ENCODE results near the gene BFSP2. TPM values are rescaled to one million over a fixed set of nuclear protein-coding genes. Genes with fewer than 3 reads are reported as not detected.

The BFSP2 gene
- total RNA-seq, 4 donors from 2014 or later: not detected

GRCh38 chr3:133388696-133389395, 11.0 kb upstream of the BFSP2 start:
- H3K4me3 ChIP-seq: no peak overlapping the region
- TF ChIP-seq, protein P1, sequence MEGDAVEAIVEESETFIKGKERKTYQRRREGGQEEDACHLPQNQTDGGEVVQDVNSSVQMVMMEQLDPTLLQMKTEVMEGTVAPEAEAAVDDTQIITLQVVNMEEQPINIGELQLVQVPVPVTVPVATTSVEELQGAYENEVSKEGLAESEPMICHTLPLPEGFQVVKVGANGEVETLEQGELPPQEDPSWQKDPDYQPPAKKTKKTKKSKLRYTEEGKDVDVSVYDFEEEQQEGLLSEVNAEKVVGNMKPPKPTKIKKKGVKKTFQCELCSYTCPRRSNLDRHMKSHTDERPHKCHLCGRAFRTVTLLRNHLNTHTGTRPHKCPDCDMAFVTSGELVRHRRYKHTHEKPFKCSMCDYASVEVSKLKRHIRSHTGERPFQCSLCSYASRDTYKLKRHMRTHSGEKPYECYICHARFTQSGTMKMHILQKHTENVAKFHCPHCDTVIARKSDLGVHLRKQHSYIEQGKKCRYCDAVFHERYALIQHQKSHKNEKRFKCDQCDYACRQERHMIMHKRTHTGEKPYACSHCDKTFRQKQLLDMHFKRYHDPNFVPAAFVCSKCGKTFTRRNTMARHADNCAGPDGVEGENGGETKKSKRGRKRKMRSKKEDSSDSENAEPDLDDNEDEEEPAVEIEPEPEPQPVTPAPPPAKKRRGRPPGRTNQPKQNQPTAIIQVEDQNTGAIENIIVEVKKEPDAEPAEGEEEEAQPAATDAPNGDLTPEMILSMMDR (IDR thresholded peaks at IDR 0.05 in 4 of 5, conservative IDR thresholded peaks at IDR 0.05 in 1 of 5): no peak
- TF ChIP-seq POLR2A (IDR thresholded peaks at IDR 0.05): no peak
- ATAC-seq (no peak), DNase-seq (no peak)
- H3K4me1 ChIP-seq: peaks cover 3 to 8% of the 10 kb centered on the region in 2 donors
- intact Hi-C loops (cut with DNase I; ENCODE audit: low total_unique reads) (no loop called here), in situ Hi-C loops (cut with MboI; ENCODE audit: low sequenced_read_pairs in 4 of 4) (loop anchor here in 3 of 4 donors (5.0 to 25.0 kb wide), 3 partner anchors 344 to 662 kb away; partner anchors contain the start of gene TMEM108 (in 2 of the 3))
- H3K36me3 ChIP-seq: no peaks in the 10 kb centered on the region
- H3K27me3 ChIP-seq: no peaks in the 10 kb centered on the region
- no peaks in the 10 kb centered on the region for H3K9me3 ChIP-seq
- no peak overlapping the region for H3K27ac ChIP-seq

- in situ Hi-C loops (cut with MboI; ENCODE audit: low sequenced_read_pairs in 4 of 4): loop anchor here in 2 of 4 donors (25.0 kb wide), 1 partner anchor 353 kb away; the partner anchor contains the start of gene TMEM108 (in 2 of the 2)
- ATAC-seq: no peak
- TF ChIP-seq, protein P1 (IDR thresholded peaks at IDR 0.05 in 4 of 5, conservative IDR thresholded peaks at IDR 0.05 in 1 of 5): no peak
- no peak for TF ChIP-seq POLR2A (IDR thresholded peaks at IDR 0.05)
Observed at GRCh38 chr3:133390715-133391114, 9.1 kb upstream of the BFSP2 start.

GRCh38 chr3:133393204-133393603, 6.7 kb upstream of the BFSP2 start:
- Histone ChIP-seq H3K4me1 (peaks cover 3% of the 10 kb centered on the region in 2 donors), H3K36me3 (no peaks in the 10 kb centered on the region), H3K27ac (no peak overlapping the region), H3K4me3 (no peak overlapping the region), H3K27me3 (no peaks in the 10 kb centered on the region), H3K9me3 (no peaks in the 10 kb centered on the region)
- TF ChIP-seq, protein P1 (IDR thresholded peaks at IDR 0.05 in 4 of 5, conservative IDR thresholded peaks at IDR 0.05 in 1 of 5): no peak
- no peak for TF ChIP-seq POLR2A (IDR thresholded peaks at IDR 0.05)
- in situ Hi-C loops (cut with MboI; ENCODE audit: low sequenced_read_pairs in 4 of 4) (loop anchor here in 2 of 4 donors (25.0 kb wide), 1 partner anchor 356 kb away; the partner anchor contains the start of gene TMEM108 (in 2 of the 2)), intact Hi-C loops (cut with DNase I; ENCODE audit: low total_unique reads) (no loop called here)
- DNase-seq: peak in 1 of 2 donors; percentile 19
- ATAC-seq: peak in 1 of 2 donors; percentile 42

More at GRCh38 chr3:133390715-133391114, 9.1 kb upstream of the BFSP2 start:
- peaks cover 3% of the 10 kb centered on the region in 2 donors for H3K4me1 ChIP-seq
- H3K27me3 ChIP-seq: no peaks in the 10 kb centered on the region
- no peak overlapping the region for H3K27ac ChIP-seq
- no peak overlapping the region for H3K4me3 ChIP-seq
- DNase-seq: no peak
- no peaks in the 10 kb centered on the region for H3K36me3 ChIP-seq
- intact Hi-C loops (cut with DNase I; ENCODE audit: low total_unique reads): no loop called here
- H3K9me3 ChIP-seq: no peaks in the 10 kb centered on the region

DNA sequence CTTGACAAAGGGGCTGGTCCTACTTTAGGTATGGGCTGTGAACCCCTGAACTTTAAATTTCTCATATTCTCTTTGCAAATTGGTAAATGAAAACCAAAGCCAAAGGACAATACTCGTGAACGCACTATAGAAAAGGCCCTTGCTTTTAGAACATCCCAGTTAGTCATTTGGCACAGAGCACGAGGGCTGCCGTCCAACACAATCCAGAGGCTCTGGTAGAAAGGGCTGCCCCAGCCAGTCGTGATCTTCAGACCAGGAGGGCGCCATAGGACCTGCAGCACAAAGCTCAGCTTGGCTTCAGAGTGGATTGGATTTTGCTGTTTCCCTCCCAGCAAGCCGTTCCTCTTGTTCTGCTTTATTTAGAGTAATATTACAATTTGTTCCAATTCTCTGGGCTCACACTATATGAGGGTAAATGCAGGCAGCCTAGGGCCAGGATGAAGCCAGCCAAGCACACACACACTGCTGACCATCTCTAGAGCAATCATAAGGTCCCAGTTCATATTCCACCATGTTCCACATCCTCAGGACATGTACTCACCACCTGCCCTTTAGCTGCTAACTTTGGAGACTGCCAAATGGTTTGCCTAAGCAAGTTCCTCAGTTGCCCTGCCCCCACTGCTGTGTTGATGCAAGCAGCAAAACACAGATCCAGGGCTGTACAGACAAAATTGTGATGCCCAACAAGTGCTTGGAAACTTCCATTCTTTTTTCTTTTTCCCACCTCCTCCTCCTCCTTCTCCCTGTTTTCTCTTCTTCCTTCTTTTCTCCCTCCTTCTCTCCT, 6.0 kb upstream of the BFSP2 start:
- Histone ChIP-seq H3K36me3 (no peaks in the 10 kb centered on the region), H3K4me1 (peaks cover 3% of the 10 kb centered on the region in 2 donors), H3K4me3 (no peak overlapping the region), H3K27me3 (no peaks in the 10 kb centered on the region), H3K9me3 (no peaks in the 10 kb centered on the region), H3K27ac (peak overlapping the region in 1 of 4 donors; percentile 29)
- in situ Hi-C loops (cut with MboI; ENCODE audit: low sequenced_read_pairs in 4 of 4) (loop anchor here in 2 of 4 donors (25.0 kb wide), 1 partner anchor 357 kb away; the partner anchor contains the start of gene TMEM108 (in 2 of the 2)), intact Hi-C loops (cut with DNase I; ENCODE audit: low total_unique reads) (no loop called here)
- ATAC-seq: no peak
- TF ChIP-seq POLR2A (IDR thresholded peaks at IDR 0.05): no peak
- DNase-seq: no peak

Data from gastrocnemius medialis (tissue), 4 donors.